GM19372 (cell line): Measurements from ENCODE around the gene TNFSF4.
"Not testable (repeated sequence)": the region's sequence is repeated elsewhere in the genome, so short reads cannot be mapped to it uniquely, and the experiment has no call there.

Experiments
- ATAC-seq: cut with Tn5 transposase; IDR thresholded peaks from one replicate; pipeline ENCODE4 v1.9.1; 2021; ENCODE audit warnings: mild to moderate bottlenecking, low read depth, moderate library complexity; ENCODE audit not compliant: unreplicated experiment

Gene TNFSF4

DNA sequence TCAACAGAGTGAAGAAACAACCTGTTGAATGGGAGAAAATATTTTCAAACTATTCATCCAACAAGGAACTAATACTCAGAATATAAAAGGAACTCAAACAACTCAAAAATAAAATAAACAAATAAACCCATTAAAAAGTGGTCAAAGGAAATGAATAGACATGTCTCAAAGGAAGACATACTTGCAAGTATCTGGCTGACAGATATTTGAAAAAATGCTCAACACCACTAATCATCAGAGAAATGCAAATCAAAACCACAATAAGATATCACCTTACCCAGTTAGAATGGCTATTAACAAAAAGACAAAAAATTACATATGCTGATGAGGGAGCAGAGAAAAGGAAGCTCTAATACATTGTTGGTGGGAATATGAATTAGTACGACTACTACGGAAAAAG is 38.2 kb downstream of the TNFSF4 start:
- ATAC-seq: no peak

DNA sequence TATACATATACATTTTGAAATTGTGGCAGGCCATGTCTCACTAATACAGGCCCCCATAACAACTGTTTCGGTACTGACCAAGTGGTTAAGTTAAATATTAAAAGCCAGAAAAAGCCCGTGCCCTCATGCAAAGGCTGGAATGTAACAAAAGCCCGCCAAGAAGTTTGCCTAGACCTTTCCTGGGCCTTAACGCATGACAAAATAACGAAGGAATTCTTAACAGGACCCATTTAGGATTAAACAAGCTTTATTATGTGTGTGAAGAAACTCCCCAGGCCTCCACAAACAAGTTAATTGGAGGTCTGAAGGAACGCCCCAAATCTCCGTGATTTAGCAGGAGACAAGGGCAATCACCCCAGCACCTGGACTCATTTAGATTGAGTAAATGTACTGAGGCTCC is 42.4 kb downstream of the TNFSF4 start:
- ATAC-seq: no peak

DNA sequence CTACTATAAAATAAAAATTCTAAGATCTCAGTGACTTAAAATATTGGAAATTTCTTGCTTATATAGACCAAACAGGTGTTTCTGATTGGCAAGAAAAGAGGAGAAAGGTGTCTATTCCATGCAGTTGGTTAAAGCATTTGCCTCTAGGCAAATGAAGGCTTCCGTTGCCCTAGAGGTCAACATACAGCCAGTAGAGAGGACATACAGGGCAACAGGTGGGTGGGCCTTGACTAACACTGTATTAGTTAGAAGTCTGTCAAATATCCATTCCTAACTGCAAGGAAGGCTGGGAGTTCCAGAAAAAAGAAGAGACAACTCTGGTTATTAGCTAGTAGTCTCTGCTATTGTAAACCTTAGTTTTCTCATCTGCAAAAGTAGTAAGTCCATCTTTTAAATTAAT is 43.0 kb downstream of the TNFSF4 start:
- no peak for ATAC-seq

- no peak for ATAC-seq
These were observed 43.9 kb downstream of the TNFSF4 start for GRCh38 chr1:173163222-173163621.

DNA sequence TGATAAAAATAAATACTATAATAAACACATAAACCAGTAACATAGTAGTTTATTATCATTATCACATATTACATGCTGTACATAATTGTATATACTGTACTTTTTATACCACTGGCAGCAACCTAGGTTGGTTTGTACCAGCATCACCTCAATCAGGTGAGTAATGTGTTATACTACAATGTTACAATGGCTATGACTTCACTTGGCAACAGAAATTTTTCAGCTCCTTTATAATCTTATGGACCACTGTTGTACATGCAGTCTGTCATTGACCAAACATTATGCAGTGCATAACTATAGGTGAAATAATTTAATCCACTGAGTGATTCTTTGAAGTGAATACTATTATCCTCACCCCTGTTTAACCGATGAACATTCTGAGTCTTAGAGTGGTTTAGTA is 44.5 kb downstream of the TNFSF4 start:
- no peak for ATAC-seq

- no peak for ATAC-seq
These were observed 45.5 kb downstream of the TNFSF4 start for GRCh38 chr1:173161510-173162221.

DNA sequence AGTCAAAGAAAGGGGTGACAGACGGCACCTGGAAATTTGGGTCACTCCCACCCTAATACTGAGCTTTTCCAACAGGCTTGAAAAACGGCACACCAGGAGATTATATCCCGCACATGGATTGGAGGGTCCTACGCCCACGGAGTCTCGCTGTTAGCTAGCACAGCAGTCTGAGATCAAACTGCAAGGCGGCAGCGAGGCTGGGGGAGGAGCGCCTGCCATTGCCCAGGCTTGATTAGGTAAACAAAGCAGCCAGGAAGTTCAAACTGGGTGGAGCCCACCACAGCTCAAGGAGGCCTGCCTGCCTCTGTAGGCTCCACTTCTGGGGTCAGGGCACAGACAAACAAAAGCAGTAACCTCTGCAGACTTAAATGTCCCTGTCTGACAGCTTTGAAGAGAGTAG is 53.2 kb downstream of the TNFSF4 start:
- ATAC-seq: not testable (repeated sequence)

DNA sequence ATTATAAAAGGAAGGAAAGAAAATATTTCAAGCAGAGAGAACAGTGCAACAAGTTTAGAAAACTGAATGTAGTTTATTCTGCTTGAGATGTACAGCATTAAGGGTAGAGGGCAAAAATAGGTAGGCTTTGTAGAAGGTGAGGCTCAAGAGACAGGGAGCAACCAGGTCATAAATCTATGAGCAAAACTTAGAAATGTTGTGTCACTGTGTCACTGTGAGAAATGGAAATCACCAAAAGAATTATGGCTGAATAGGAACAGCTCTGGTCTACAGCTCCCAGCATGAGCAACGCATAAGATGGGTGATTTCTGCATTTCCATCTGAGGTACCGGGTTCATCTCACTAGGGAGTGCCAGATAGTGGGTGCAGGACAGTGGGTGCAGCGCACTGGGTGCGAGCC is 53.6 kb downstream of the TNFSF4 start:
- ATAC-seq: no peak

- no peak for ATAC-seq
These were observed 54.5 kb downstream of the TNFSF4 start for GRCh38 chr1:173152598-173152997.

GRCh38 chr1:173150795-173151194 is 56.3 kb downstream of the TNFSF4 start:
- no peak for ATAC-seq

DNA sequence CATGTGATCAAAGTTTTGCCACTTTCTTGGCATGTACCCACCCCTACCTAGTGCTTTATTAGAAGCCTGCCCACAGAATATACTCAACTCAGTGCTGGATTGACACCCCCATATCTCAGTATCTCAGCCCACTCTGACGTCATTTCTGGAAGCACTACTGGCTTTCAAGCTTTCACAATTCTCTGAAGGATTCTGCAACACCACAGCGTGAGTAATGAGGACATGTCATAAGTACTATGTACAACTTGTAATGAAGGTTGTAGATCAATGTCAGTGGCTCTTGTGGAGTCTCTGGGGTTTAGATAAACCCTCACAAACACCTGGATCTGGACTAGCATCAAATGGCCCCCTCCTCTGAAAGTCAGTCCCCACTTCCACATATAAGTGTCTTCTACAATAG is 57.2 kb downstream of the TNFSF4 start:
- no peak for ATAC-seq

DNA sequence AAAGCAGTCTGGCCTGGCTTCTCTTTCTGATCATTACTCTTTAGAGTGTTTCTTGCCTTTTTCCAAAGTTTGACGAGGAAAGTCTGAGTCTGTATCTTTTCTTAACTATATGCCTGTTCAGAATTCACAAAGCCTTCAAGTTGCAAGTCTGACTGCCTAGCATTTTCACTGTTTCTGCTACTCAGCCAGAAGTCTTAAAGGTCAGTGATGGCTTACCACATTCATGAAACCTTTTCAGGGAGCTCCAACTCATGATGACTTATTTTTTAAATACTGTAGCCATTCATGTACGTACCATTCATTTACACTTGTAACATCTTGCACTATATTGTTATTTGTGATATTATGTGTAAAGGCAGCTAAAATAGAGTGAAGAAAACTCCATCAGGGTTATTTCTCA is 58.2 kb downstream of the TNFSF4 start:
- ATAC-seq: no peak

DNA sequence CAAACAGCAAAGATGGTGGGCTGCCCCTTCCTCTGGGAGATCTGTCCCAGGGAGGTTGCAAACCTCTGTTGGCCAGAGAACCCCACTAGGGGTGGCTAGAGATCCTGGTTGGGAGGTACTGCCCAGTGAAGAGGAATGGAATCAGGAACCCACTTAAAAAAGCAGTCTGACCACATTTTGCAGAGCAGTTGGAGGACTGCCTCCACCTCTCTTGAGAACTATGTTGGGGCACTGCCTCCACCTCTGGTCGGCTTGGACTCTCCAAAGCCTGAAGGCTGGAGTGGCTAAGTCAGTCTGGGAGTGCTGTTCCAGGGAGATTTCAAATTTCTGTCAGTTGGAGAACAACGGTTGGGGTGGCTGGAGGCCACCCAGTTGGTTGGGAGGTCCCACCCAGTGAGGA is 58.6 kb downstream of the TNFSF4 start:
- no peak for ATAC-seq

DNA sequence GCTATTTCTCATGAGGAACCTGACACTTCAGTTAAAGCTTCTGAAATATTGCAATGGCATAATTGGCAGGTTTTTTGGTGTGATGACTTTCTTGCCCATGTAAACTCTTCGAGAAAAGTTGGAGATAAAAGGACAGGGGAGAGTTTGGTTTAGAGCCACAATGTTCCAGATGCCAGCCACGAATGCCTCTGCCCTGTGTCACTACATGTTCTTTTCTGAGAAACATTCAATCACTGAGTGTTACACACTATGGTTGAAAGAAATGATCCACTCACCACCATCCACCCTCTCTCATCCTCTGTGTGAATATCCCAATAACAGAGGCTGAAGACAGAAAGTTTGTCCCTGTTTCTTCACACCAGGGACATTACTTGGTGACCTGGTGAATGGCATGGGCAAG is 66.4 kb downstream of the TNFSF4 start:
- no peak for ATAC-seq

DNA sequence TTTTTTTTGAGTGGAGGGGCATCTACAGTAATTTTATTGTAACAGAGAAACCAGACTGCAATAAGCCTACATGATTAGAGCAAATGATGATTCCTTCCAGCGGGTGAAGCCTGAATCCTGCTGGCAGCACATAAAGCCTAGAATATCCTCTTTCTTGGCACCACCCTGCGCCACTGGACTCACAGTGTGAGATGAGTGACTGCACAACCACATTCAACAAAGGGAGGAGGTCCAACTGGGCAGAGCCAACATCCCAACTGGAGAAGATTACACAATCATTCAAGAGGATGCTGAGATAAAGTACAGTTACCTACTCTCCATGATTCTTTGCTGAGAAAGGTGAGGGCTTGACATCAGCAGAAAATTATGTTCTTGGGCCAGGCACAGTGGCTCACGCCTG is 67.4 kb downstream of the TNFSF4 start:
- no peak for ATAC-seq

DNA sequence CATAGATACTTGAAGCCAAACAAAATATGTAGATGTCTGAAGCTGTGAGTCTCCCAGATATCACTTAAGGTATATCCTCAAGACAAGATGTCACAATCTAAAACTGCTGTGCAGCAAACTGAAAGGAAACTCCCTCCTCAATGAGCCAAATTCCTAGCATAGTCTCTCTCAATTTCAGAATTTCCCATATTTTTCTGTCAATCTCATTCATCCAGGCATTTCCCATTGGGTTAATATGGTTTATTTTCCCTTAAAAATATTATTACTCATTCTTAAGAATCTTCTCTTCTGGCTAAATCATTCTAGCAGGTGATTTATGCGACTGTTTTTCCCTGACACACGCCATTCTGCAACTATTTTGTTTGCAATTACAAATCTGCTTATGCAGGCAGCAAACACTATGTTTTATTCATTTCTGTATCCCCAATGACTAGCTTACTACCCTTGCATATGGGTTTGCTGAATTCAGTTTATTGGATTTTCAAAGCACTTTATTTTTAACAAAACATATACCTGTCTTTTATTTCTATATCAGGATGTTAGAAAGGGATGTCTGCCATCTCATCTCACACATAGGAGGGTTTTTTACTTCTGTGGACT is 69.9 kb downstream of the TNFSF4 start:
- ATAC-seq: no peak

- no peak for ATAC-seq
These were observed 72.3 kb downstream of the TNFSF4 start for GRCh38 chr1:173134800-173135199.

GRCh38 chr1:173134029-173134428 is 73.1 kb downstream of the TNFSF4 start:
- no peak for ATAC-seq
